Choroid plexus epithelial cell (primary cell): ENCODE results near the gene LTA4H.
"Not testable (repeated sequence)": the region's sequence is repeated elsewhere in the genome, so short reads cannot be mapped to it uniquely, and the experiment has no call there.

Experiments used
- DNase-seq: peaks from one replicate; pipeline ENCODE4 v3.0.0-alpha.2; 2010; ENCODE audit warnings: low read depth
- H3K4me3 ChIP-seq: 2 replicates; pipeline ENCODE4 v1.5.1; 2011; ENCODE audit warnings: low read depth, mild to moderate bottlenecking, control low read depth, low read length, moderate library complexity
- TF ChIP-seq, protein P1 (sequence below): conservative IDR thresholded peaks from 2 replicates; pipeline ENCODE4 v1.5.1; 2011; ENCODE audit warnings: low read depth, mild to moderate bottlenecking, control low read depth, inconsistent platforms, low read length, moderate library complexity

Gene LTA4H

DNA sequence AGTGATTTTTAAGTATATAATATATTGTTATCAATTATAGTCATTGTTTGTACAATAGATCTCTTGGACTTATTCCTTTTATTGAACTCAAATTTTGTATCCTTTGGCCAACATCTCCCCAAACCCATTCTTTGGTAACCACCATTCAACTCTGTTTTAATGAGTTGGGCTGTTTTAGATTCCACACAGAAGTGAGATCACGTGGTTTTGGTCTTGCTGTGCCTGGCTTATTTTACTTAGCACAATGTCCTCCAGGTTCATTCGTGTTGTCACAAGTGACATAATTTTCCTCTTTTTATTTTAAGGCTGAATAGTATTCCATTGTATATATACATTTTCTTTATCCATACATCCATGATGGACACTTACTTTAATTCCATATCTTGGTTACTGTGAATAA, 40.2 kb upstream of the LTA4H start:
- no peak for DNase-seq
- TF ChIP-seq, protein P1, sequence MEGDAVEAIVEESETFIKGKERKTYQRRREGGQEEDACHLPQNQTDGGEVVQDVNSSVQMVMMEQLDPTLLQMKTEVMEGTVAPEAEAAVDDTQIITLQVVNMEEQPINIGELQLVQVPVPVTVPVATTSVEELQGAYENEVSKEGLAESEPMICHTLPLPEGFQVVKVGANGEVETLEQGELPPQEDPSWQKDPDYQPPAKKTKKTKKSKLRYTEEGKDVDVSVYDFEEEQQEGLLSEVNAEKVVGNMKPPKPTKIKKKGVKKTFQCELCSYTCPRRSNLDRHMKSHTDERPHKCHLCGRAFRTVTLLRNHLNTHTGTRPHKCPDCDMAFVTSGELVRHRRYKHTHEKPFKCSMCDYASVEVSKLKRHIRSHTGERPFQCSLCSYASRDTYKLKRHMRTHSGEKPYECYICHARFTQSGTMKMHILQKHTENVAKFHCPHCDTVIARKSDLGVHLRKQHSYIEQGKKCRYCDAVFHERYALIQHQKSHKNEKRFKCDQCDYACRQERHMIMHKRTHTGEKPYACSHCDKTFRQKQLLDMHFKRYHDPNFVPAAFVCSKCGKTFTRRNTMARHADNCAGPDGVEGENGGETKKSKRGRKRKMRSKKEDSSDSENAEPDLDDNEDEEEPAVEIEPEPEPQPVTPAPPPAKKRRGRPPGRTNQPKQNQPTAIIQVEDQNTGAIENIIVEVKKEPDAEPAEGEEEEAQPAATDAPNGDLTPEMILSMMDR = no peak
- no peak overlapping the region for H3K4me3 ChIP-seq

DNA sequence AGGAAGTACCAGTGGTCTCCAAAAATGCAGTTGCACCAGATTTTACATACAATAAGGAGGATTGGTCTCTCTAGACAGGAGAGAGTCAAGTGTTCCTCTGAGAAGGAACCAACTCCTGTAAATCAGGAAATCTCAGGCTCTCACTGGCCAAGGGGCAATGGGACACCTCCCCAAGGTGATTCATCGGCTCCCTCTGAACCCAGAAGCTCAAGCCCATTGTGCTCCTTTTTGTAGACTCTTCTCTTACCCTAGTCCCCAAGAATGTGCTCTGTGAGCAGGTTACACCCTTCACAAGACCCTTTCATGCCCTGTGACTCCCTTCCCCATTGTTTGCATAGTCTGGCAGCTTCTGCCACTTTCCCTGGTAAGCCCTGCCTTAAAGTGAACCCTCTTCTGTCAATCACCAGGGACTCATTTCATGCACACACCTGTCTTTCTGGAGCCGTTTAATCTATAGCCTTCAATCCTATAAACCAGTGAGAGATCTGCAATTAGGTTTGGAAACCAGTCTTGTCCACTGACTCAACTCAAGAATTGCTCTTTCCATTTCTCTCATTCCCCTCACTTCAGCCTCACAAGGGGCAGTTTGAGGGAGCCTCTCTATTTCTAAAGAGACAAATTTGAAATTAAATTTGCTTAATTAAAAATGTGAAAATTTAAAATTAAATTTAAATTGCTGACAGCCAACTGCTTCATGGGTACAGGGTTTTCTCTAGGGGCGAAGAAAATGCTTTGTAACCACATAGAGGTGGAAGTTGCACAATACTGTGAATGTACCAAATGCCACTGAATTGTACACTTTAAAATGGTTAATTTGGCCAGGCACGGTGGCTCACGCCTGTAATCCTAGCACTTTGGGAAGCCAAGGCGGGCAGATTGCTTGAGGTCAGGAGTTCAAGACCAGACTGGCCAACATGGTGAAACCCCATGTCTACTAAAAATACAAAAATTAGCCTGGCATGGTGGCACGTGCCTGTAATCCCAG, 38.3 kb upstream of the LTA4H start:
- H3K4me3 ChIP-seq = no peak overlapping the region
- DNase-seq = no peak
- TF ChIP-seq, protein P1 = no peak

DNA sequence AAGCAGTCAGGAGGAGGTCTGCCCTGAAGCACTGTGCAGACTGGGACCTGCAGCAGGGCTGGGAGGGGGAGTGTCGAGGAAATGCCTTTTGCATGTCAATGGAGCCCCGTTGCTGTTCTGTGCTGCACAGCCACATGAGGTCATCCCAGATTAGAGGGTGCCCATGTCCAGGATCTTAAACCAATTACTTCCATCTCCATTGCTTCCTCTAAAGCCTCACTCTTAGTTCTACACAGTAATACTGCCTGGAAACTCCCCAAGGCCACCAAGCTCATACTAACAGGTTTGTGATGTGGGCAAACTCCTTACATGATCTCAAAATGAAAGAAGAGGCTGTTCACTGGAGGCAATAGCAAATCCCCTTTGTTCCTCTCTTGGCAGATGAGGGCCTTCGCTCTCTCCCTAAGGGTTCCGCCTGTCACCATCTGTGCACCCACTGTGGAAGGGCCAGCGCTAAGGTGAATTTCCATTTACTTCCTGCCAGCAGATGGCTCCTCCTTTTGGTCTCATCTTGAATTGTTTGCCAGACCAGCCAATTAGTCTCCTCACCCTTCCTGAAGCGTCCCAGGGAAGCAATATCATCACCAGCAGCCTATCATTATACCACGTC, 35.4 kb upstream of the LTA4H start:
- H3K4me3 ChIP-seq = no peak overlapping the region
- peak; percentile 46 for DNase-seq
- TF ChIP-seq, protein P1 = peak; percentile 53

DNA sequence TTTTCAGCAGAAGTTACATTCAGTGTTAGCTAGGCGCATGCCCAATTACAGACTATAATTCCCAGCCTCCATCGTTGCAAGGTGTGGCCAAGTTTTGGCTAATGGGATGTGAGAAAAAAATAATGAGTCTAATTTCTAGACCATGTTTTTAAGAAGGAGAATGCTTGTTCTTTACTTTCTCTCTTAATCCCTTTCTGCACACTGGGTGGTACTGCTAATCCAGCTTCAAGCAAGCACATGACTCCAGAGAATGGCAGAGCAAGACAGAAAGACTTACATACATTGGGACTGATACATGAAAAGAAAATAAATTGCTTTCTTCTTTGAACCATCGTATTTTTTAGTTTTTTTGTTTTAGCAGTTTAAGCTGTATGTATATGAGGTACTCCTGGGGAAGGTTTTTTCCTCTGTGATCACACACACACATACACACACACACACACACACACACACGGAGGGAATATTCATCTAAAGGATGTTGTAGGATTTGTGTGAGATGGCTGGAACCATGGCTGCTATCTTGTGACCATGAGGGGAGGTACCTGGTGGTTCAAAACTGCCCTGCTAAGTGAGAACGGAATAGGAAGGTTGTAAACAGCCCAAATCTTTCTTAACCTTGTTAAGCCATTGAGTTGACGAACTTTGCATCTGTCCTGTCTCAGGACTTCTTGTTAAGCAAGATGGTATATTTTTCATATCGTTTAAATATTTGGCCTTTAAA, 34.3 kb upstream of the LTA4H start:
- TF ChIP-seq, protein P1 = no peak
- no peak overlapping the region for H3K4me3 ChIP-seq
- DNase-seq = no peak

DNA sequence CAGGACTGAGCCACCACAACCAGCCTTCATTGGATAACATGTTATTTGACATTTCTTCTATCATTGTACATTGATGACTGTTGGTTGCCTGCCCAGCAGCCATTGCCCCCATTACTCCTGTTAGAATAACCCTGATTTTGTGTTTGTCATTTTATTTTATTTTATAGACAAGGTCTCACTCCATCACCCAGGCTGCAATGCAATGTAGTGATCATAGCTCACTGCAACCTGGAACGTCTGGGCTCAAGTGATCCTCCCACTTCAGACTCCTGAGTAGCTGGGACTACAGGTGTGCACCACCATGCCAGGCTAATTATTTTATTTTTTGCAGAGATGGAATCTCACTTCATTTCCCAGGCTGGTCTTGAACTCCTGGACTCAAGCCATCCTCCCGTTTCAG, 33.2 kb upstream of the LTA4H start:
- no peak for DNase-seq
- TF ChIP-seq, protein P1 = no peak
- H3K4me3 ChIP-seq = no peak overlapping the region

DNA sequence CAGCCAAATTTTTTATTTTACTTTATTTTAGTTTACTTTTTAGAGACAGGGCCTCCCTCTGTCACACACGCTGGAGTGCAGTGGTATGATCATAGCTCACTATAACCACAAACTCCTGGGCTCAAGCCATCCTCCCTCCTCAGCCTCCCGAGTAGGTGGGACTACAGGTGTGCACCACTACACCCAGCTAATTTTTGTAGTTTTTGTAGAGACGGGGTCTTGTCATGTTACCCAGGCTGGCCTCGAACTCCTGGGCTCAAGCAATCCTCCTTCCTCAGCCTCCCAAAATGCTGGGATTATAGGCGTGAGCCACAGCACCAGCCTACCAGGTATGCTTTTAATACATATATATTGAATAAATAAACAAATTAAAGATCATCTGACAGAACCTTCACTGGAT, 32.7 kb upstream of the LTA4H start:
- no peak overlapping the region for H3K4me3 ChIP-seq
- TF ChIP-seq, protein P1 = no peak
- no peak for DNase-seq

DNA sequence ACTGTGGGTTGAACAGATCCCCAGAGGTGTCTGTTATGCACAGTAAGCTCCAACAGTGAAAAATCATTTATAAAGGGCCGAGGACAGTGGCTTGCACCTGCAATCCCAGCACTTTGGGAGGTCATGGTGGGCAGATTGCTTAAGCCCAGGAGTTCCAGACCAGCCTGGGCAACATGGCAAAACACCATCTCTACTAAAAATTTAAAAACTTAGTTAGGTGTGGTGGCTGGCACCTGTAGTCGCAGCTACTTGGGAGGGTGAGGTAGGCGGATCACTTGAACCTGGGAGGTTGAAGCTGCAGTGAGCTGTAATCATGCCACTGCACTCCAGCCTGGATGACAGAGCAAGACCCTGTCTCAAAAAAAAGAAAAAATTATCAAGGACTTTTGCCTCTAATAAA, 30.4 kb upstream of the LTA4H start:
- H3K4me3 ChIP-seq, DNase-seq: not testable (repeated sequence)
